Stimulated activated CD4-positive, alpha-beta T cell treated with anti-CD3 and anti-CD28 coated beads, TNF-alpha, amount 100 ng/mL, for 48 hours (primary cell): ENCODE measurements around the gene COLEC11.

ENCODE experiments used
- DNase-seq, 3 donors: peaks; one replicate each; pipeline ENCODE4 v3.0.0-alpha.2; 2020; ENCODE audit warnings: low read depth in 3 of 3

Gene COLEC11

DNA sequence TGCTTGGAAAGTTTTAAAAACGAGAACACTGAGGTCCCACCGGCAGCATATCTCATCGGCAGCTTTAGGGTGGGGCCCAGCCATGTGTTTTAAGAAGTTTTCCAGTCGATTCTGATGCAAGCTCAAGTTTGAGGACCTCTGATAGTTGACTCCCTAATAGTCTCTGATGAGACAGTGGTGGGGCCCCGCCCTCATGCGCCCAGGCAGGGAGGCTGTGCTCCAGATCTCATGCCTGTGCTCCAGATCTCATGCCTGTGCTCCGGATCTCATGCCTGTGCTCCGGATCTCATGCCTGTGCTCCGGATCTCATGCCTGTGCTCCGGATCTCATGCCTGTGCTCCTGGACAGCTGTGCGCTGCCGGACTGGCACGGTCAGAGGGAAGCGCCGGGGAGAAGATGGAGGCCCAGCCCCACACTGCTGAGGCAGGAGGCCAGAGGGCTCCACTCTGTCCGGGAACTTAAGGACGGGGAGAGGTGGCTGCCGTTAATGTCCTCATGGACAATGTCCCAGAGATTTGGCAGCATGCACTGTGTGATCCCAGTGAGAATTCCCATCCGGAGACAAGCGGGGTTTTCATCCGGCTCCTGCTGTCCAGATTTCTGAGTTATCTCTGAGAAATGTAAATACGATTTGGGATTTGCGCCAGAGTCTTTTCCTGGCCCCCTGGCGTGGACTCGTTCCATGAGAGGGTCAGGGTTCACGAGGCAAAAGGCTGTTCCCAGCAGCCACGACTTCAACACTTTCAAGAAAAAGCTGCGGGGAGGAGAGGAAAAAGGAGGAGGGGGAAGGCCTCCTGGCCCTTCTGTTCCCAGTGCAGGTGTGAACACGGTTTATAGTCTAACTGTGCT lies 9.4 kb upstream of the COLEC11 start:
- DNase-seq: no peak

DNA sequence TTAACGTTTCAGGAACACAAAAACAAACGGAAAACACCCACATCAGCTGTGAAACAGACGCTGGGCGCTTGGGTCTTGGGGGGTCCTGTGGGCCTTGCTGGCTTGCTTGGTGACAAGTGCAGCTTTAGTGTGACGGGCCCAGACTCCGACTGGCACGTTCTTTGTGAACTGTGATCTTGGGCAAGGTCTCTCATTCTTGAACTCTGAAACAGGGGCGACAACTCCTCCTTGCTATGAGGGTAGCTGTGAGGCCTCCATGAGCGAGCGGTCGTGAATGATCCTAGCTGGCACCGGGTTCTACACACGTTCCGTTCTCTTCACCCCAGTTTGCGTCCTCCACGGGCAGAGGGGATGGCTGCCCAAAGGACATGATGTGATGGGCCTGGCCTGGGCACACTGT lies 8.7 kb upstream of the COLEC11 start:
- no peak for DNase-seq

DNA sequence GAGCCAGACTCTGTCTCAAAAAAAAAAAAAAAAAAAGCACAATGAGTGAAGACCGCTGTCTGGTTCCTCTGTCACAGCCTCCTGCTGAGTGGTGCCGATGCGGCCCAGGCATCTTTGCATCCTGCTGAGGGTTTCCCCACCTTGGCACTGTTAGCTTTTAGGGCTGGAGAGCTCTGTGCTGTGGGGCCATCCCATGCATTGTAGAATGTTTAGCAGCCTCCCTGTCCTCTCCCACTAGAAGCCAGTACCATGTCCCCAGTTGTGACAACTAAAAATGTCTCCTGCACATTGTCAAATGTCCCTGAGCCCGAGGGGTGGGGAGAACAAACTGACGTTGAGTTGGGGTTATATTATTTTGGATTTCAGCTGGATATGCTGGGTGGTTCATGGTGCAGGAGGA lies 7.9 kb upstream of the COLEC11 start:
- no peak for DNase-seq

DNA sequence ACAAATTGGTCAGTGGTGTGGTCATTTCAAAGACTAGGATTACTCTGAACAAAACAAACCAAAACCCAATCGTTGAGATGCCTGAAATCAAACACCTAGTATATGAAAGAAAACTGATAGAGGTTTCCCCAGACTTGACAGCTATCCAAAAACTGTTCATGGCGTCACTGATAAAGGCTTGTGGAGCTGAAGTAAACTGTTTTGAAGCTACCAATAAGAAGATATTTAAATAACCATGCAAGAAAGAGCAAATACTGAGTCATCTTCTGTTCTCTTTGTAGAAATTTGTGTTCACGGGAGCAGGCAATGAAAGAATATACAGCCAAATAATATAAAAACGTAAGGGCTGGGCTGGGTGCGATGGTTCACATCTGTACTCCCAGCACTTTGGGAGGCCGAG lies 7.5 kb upstream of the COLEC11 start:
- DNase-seq: no peak

DNA sequence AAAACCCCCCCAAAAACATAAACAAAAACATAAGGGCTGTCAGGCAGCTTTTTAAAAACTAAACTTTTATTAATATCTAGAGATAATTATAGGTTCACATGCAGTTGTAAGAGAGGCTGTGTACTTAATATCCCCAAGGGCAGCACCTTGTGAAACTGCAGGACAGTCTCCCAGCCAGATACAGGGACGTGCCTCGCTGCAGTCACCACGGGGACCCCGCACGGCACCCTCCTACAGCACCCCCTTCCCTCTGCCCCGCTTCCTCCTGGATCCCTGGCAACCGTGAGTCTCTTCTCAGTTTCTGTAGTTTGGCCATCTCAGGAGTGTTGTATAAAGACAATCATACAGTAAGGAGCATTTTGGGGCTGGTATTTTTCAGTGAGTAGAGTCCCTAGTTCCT lies 6.8 kb upstream of the COLEC11 start:
- DNase-seq: no peak

DNA sequence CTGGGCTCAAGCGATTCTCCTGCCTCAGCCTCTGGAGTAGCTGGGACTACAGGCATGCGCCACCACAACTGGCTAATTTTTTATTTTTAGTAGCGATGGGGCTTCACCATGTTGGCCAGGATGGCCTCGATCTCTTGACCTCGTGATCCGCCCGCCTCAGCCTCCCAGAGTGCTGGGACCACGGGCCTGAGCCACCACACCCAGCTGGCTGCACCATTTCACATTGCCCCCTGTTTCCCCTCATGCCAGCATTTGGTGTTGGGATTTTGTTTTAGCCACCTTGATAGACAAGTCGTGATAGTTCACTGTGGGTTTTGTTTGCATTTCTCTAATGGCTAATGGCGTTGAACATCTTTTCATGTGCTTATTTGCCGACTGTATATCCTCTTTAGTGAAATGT lies 5.8 kb upstream of the COLEC11 start:
- no peak for DNase-seq

DNA sequence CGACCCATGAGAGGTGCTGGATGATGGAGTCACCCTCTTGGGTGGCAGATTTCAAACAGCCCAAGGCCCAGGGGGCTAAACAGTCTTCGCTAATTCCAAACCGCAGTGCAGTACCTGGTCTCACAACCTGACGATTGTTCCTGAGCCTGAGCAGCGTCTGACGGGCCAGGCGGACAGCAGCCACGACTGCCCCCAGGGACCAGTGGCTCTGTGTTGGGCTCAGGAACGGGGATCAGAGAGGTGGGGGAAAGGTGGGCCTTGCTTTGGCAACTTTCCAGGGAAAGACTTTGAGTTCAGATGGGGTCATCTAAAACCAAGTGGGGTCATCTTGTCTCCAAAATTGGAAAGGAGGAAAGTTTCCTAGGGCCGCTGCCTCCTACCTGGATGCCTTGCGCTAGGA lies 492 bp downstream of the COLEC11 start:
- no peak for DNase-seq

DNA sequence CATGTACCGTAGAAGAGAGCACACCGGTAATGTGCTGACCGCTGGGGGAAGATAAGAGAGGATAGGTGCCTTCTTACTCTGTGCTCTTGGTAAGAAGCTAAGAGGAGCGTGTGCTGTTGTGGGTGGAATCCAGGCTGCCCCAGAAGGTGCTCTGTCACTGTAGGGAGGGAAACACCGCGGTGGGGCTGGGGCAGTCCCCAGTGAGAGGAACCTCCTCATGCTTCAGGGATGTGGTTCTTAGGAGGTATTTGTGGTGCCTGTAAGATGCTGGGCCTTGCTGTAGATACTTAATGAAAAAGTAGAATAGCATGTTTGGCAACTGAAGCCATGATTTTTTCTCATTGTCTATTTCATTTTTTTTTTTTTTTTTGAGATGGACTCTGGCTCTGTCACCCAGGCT lies 1.1 kb downstream of the COLEC11 start:
- DNase-seq: peak in 2 of 3 donors; percentile 32 to 37

DNA sequence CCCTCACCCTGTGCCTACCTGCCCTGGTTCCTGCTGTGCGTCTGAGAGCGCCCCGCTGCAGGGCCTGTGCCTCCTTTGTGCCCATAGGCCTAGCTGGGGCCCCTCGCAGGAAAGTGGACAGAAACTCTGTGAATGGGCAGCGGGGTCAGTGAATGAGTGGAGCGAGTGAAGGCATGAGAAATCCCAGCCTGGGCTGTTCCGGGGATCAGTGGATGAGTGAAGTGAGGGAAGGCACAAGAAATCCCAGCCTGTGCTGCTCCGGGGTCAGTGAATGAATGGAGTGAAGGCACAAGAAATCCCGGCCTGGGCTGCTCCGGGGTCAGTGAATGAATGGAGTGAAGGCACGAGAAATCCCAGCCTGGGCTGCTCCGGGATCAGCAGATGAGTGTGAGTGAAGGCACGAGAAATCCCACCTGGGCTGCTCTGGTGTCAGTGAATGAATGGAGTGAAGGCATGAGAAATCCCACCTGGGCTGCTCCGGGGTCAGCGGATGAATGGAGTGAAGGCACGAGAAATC lies 2.0 kb downstream of the COLEC11 start:
- DNase-seq: no peak

DNA sequence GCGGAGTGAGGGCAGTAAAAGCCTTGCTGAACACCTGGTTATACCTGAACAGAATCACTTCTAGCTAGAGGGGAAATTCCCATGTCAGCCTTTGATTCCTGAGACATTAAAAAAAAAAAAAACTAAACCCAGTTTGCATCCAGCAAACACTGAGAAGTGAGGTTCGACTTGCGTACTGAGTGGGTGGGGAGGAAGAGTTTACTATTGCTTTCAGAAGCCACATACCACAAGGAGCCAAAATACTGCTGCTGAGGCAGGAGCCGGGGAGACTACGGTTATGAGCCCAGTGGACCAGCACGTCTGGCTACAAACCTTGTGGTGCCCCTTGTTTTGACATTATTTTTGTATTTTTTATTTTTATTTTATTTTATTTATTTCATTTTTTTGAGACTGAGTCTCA lies 2.7 kb downstream of the COLEC11 start:
- DNase-seq: no peak

DNA sequence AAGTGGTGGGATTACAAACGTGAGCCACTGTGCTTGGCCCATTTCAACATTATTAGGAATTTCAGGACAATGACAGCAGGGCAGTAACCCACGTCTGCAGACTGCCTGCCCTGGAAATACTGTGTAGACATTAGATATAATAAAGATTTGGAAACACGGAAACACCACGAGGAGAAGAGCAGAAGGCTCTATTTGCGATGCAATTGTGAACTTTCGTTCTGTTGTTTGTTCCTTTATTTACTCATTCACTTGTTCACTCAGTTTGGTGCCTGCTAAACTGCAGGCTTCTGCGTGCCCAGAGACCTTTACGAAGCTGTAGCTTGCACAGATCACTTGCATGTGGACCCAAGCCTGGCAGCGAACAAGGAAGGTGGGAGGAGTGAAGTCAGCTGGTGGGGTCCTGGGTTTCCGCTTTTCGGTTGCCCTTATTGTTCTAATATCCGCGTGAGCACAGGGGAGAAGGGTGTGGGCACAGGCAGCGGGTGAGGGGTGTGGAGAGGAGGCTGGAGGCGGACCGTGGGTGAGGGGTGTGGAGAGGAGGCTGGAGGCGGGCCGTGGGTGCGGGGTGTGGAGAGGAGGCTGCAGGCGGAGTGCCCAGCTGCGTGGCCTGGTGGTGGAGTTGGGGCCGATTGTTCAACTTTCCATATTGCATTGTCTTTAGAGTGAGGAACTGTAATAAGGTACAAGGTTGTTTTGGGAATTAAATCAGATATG lies 3.4 kb downstream of the COLEC11 start:
- no peak for DNase-seq

DNA sequence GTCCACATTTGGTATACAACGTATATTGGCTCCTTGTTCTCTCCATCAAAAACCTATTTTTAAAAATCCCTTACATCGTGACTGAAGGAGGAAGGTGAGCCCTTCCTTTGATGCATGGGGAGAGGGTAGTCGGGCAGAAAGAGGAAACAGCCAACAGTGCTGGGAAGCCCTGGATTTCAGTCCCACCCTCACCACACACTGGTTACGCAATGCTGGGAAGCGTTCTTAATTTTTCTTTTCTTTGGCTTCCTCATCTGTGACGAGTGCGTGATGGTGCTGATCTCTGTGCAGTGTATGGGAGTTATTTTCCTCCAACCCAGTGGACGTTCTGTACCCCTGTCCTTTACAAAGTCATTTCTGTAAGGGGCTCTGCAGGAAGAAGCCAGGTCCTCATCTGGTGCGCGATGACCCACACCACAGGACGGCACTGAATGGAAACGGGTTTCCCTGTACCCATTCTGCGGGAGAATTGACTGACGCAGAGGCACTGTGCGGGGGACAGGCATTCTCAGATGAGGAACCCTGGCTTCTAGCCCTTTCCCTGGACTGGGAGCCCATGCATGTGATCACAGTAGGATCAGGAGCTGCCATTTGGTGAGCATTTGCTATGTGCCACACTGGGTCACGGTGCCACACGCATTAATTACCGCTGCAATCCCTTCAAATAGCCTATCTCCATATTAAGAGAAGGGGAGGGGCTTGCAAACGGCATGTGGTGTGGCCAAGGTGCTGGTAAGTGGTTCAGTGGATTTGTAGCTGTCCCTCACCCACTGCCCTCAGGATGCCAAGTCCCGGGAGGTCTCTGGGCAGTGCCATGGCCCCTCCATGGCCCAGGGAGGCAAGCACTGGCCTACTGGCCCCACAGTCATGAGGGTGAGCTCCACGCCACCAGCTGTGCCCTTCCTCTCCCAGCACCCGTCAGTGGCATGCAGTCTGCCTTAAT lies 4.3 kb downstream of the COLEC11 start:
- no peak for DNase-seq

DNA sequence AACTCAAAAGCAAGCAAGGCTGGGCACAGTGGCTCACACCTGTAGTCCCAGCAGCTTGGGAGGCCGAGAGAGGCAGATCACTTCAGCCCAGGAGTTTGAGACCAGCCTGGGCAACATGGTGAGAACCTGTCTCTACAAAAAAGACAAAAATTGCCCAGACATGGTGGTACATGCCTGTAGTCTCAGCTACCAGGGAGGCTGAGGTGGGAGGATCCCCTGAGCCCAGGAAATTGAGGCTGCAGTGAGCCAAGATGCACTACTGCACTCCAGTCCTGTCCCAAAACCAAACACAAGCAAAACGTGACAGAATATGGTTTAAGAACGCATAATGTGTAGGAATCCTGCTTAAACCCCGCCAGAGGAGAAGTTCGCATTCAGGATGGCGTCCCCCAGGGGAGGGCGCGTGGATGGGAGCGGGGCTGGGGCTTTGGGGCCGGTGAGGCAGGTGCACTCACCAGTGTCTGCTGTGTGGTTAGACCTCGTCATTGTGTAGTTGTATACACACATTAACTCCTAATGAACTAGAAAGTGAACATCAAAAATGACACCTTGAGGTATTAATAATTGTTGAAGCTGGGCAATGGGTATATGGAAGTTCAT lies 5.4 kb downstream of the COLEC11 start:
- no peak for DNase-seq

DNA sequence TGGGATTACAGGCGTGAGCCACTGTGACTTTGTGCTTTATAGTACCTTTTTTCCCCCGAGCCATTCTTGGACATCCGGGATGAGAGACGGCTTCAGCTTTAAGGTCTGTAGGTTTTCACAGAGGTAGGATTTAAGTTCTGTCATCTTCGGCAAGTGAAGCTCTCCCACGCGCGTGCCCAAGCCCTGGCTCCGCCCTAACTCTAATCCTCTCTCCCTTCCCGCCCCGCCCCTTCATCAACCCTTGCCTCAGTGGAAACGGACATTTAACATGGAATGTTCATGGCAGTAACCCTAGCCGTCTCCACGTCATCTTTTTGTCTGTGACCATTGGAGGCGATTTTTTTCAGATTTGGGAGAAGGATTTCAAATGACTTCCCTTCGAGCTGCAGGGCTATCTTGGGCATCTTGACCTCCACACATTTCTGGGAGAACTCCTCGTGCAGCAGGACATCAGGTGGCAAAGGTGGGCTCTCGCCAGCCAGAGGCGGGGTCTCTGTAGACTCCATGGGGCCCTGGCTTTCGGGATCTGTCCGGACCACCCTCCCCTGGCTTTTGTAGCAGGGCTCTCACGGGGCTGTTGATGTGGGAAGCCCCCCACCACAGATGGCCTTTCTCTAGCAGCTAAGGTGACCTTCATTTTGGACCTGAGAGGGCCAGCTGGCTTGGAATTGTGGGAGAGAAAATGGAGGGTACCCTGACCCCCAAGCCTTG lies 6.8 kb downstream of the COLEC11 start:
- DNase-seq: no peak

DNA sequence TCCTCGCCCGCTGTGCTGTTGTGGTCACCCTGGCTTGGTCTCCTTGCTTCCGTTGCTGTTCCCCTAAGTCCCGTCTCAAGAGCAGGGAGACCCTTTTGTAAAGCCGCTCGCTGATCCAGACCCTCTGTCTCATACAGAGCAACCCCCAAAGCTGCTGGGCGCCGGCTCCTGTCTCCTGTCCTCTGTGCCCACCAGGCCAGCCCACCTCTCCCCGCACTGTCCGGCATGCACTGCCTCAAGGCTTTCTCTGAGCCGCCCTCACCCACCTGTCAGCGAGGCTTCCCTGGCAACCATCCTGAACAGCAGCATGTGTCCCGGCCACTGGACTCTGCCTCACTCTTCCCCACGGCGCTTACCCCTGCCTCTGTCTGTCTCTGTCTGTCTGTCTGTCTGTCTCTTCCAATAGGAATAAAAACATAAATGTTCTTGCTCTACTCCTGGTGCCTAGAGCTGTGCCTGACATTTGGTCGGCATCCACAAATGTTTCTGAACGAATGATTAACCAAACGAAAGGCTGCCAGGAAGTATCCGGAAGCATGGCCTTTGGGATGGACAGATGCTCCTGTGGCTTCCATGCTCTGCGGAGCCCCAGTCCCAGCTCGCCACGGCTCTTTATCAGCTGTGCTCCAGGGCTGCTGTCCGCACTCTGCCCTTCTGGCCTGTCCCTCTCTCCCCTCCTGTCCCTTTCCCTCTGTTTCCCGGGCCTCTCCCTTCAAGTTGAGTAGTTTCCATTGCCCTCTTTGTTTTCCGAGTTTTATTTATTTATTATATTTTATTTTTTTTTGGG lies 7.8 kb downstream of the COLEC11 start:
- no peak for DNase-seq

DNA sequence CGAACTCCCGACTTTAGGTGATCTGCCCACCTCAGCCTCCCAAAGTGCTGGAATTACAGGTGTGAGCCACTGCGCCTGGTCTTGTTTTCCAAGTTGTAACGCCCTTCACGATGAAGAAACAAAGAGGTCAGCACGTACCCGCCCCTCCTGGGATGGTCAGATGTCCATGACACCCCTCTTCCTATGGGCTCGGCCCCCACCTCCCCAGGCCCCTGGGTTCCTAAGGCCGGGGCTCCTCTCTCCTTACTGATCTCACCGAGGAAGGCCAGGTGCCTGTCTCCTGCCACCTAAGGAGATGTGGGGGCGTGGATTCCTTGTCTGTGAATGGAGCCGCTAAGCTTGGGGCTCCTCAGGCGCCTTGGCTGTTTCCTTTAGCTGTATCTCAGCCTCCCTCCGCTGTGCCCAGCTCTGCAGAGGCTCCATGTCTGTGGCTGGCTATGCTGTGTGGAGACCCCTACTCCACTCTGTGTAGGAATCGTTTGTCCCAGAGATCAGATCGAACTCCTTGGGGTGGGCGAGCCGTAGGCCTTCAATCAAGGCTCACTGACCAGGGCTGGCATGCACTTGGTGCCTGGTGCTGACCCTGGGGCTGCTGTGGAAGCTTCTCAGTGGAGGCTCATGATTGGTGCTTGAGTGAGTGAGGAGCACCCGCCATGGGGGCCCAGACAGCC lies 8.8 kb downstream of the COLEC11 start:
- no peak for DNase-seq

DNA sequence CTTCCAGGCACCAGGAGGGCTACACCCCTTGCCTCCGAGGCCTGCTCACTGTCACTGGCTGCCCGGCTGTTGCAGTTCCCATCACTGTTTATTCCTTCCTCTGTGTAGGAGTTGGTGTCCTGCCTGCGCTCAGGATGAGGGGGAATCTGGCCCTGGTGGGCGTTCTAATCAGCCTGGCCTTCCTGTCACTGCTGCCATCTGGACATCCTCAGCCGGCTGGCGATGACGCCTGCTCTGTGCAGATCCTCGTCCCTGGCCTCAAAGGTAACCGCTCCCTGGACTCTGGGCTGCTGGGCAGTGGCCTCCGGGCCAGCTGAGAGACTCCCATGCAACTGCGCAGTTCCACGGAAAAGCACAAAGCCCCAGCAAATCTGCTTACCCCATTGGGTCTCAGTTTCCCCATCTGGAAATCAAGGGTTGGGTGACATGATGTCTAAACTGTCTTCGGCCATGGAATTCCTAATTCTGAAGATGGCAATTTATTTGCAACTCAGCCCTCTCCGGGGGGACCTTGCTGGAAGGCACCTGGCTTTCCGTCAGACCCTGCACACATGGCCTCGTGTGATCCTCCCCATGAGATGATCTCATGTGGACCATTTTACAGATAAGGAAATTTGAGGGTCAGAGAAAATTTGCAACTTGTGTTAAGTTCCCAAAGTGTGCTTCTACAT lies 9.4 kb downstream of the COLEC11 start:
- no peak for DNase-seq

DNA sequence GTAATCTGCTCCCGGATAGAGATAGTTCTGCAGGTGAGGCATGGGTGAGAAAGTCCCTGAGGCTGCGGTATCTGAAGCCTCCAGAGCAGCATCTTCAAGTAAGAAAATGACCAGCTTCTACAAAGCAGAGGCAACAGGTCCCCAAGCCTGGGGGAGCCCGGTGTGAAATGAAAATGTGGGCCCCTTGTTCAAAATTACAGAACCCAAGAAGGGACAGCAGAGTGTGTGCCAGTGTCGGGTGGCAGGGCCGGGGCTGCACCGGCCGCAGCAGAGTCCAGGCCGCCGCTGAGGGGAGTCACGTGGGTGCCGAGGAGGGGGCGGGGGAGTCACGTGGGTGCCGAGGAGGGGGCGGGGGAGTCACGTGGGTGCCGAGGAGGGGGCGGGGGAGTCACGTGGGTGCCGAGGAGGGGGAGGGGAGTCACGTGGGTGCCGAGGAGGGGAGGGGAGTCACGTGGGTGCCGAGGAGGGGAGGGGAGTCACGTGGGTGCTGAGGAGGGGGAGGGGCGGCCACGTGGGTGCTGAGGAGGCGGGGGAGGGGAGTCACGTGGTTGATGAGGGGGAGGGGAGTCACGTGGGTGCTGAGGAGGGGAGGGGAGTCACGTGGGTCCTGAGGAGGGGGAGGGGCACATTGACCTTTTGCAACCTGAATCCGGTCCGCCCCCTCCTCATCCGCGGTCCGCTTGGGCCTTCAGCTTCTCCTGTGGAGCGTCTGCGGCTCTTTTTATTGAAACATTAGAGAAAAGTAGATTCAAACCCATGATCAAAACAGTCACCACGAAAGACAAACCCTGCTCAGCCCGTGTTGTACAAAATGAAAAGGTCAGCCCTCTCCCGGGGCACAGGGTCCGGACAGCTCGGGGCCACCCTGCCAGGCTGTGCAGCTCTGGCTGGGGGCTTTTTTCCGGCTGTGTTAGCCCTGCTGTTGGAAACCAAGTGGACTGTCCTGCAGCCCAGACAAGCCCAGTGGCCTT lies 10.4 kb downstream of the COLEC11 start:
- DNase-seq: peak in 2 of 3 donors; percentile 23 to 27
